Transverse colon (tissue), 4 donors: Measurements from ENCODE around the gene FMNL3. TPM values are rescaled to one million over a fixed set of nuclear protein-coding genes. Genes with fewer than 3 reads are reported as not detected.

Experiments used
- DNase-seq: peaks from one replicate; pipeline ENCODE4 v3.0.0-alpha.2; 2019
- H3K27ac ChIP-seq, 4 donors: fragments of 200-600 bp; sonication (generic); 2 replicates each; pipeline ENCODE4 v1.5.1; 2016 to 2018; ENCODE audit warnings: inconsistent platforms in 4 of 4
- H3K27me3 ChIP-seq: fragments of 200-600 bp; sonication (generic); 2 replicates; pipeline ENCODE4 v1.5.1; 2017; ENCODE audit warnings: inconsistent platforms
- H3K36me3 ChIP-seq, 4 donors: fragments of 200-600 bp; sonication (generic); 2 replicates each; pipeline ENCODE4 v1.5.1; 2017 to 2019; ENCODE audit warnings: inconsistent platforms in 4 of 4
- H3K4me1 ChIP-seq, 4 donors: fragments of 200-600 bp; sonication (generic); 2 replicates each; pipeline ENCODE4 v1.5.1; 2017 to 2020; ENCODE audit warnings: inconsistent platforms in 4 of 4
- H3K4me3 ChIP-seq, 4 donors: fragments of 200-600 bp; sonication (generic); 1 replicate in 1 of 4; 2 replicates in 3 of 4; pipeline versions ENCODE4 v1.5.1 to v1.6.1; 2017 to 2019; ENCODE audit warnings: inconsistent platforms in 4 of 4
- H3K9me3 ChIP-seq, 2 donors: fragments of 200-600 bp; sonication (generic); 2 replicates each; pipeline ENCODE4 v1.5.1; 2017 to 2019; ENCODE audit warnings: inconsistent platforms in 2 of 2
- EP300 ChIP-seq: sonication (generic); formaldehyde crosslinking; IDR thresholded peaks from one replicate; pipeline ENCODE4 v1.6.1; 2017; ENCODE audit warnings: antibody characterized with exemption, low read depth
- POLR2A ChIP-seq: fragments of 450-650 bp; IDR thresholded peaks from one replicate; pipeline ENCODE4 v1.6.1; 2016; ENCODE audit warnings: antibody characterized with exemption, mild to moderate bottlenecking, moderate library complexity
- POLR2AphosphoS5 ChIP-seq, 3 donors: sonication (generic); formaldehyde crosslinking; IDR thresholded peaks; one replicate each; pipeline ENCODE4 v1.6.1; 2016; ENCODE audit warnings: antibody characterized with exemption in 3 of 3
- WGBS, 2 donors: methylation state at CpG; one replicate each; pipeline ENCODE4 v1.1.5; 2018; ENCODE audit warnings: low coverage in 1 of 2; 5-methylcytosine and 5-hydroxymethylcytosine counted together
- in situ Hi-C, 4 donors: fragments of 200-750 bp; cut with MboI; loops; one replicate each; pipeline versions ENCODE4 v1.15.0 to v1.15.1; 2017; ENCODE audit warnings: low sequenced_read_pairs in 3 of 4, low pct_ligation_motif_present in 1 of 4, low pct_unique_long_range_greater_than_20kb in 1 of 4
- intact Hi-C: fragments of 100-400 bp; cut with DNase I; formaldehyde crosslinking; loops from one replicate; pipeline ENCODE4 v1.15.1; 2023; ENCODE audit warnings: low total_unique reads
- total RNA-seq, 4 donors: library from RNA; depleted of rRNA; stranded (reverse); fragments of >200 nt; gene quantifications; one replicate each; pipeline ENCODE4 v1.1.0, GENCODE V29; 2016
- TF ChIP-seq, protein P1 (sequence below), 5 experiments: fragments of 200-600 bp in 3 of 5; fragments of 450-650 bp in 2 of 5; sonication (generic) in 3 of 5; IDR thresholded peaks; 1 replicate in 2 of 5; 2 replicates in 3 of 5; pipeline ENCODE4 v1.5.1; 2016 to 2017; ENCODE audit warnings: antibody characterized with exemption in 5 of 5, inconsistent platforms in 3 of 5, mild to moderate bottlenecking in 2 of 5, moderate library complexity in 1 of 5

The FMNL3 gene
- total RNA-seq, 4 donors from 2014 or later, result 5.3 to 16.5 (median 8.2) TPM

DNA sequence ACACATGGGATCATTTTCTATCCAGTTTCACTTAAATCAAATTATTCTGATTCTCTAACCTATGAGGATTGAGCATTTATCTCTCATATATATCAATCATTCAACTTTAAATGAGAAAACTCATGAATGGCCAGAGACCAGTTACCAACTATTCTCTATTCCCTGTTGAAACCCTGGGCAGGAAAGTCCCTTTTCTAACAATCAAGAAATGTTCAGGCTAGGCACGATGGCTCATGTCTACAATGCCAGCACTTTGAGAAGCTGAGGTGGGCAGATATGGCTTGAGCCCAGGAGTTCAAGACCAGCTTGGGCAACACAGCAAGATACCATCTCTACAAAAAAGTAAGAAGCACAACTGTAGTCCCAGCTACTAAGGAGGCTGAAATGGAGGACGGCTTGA, 18.0 kb downstream of the FMNL3 start:
- Histone ChIP-seq H3K36me3 (no peaks in the 10 kb centered on the region), H3K27ac (no peak overlapping the region), H3K4me3 (no peak overlapping the region), H3K9me3 (no peaks in the 10 kb centered on the region), H3K27me3 (no peaks in the 10 kb centered on the region), H3K4me1 (peaks cover 0 to 10% (median 0%) of the 10 kb centered on the region in 4 donors)
- WGBS, 2 donors, result 66 to 74% methylated on average over 2 of the region's 2 CpGs
- no peak for TF ChIP-seq POLR2A
- no peak for TF ChIP-seq EP300
- TF ChIP-seq, protein P1, sequence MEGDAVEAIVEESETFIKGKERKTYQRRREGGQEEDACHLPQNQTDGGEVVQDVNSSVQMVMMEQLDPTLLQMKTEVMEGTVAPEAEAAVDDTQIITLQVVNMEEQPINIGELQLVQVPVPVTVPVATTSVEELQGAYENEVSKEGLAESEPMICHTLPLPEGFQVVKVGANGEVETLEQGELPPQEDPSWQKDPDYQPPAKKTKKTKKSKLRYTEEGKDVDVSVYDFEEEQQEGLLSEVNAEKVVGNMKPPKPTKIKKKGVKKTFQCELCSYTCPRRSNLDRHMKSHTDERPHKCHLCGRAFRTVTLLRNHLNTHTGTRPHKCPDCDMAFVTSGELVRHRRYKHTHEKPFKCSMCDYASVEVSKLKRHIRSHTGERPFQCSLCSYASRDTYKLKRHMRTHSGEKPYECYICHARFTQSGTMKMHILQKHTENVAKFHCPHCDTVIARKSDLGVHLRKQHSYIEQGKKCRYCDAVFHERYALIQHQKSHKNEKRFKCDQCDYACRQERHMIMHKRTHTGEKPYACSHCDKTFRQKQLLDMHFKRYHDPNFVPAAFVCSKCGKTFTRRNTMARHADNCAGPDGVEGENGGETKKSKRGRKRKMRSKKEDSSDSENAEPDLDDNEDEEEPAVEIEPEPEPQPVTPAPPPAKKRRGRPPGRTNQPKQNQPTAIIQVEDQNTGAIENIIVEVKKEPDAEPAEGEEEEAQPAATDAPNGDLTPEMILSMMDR (IDR thresholded peaks at IDR 0.05), result no peak
- no peak for TF ChIP-seq POLR2AphosphoS5 (IDR thresholded peaks at IDR 0.05)
- intact Hi-C loops (no loop called here), in situ Hi-C loops (no loop called here)
- DNase-seq, result no peak

DNA sequence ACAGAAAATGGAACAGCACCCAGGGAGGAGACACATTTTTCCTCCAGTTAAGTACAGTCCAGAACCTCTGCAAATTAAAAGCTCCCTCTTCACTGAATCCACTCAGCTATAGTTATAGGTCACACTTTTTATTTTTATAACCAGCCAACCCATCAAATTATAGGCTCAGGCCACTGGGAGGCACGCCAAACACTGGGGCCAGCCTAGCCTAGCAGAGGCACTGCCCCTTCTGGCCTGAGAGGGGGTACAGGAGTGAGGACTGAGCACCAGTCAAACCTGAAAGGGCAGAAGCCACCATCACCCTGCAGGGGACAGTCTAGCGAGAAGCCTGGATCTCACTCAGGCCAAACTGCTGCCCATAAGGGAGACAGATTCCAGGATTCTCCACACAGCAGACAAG, 19.3 kb downstream of the FMNL3 start:
- no peak for DNase-seq
- in situ Hi-C loops (no loop called here), intact Hi-C loops (no loop called here)
- H3K9me3 ChIP-seq, result no peaks in the 10 kb centered on the region
- TF ChIP-seq POLR2AphosphoS5 (IDR thresholded peaks at IDR 0.05) (no peak), POLR2A (no peak), EP300 (no peak)
- TF ChIP-seq, protein P1 (IDR thresholded peaks at IDR 0.05), result no peak
- WGBS, 2 donors, result 91 to 100% methylated on average over 1 to 2 of the region's 2 CpGs
- H3K27me3 ChIP-seq, result no peaks in the 10 kb centered on the region
- no peak overlapping the region for H3K27ac ChIP-seq
- peaks cover 0 to 16% (median 0%) of the 10 kb centered on the region in 4 donors for H3K4me1 ChIP-seq
- no peaks in the 10 kb centered on the region for H3K36me3 ChIP-seq
- no peak overlapping the region for H3K4me3 ChIP-seq

DNA sequence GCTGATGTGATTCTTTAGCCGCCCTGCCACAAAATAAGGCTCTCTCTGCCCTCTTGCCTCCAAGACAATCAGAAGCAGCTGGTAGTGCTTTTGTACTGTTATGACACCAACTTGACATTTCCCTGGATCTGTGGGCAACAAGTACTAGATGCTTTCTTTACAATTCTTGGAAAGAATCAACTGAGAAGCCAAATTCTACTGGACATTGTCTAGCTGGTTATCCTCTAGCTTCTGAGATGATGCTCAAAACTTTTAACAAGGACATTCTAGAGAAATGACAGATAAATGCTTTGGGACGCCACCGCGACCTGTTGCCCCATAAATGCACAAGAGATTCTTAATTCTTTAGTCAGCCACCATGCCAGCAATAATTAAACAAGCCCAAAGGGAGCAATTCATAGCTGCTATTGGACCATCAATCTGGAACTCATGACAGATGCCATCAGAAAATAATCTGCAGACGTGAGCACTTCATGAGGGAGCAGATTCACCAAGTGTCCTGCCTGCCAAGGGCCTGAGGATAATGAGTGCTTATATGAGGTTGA, 22.8 kb downstream of the FMNL3 start:
- 83 to 84% methylated on average over 1 to 5 of the region's 5 CpGs for WGBS, 2 donors
- in situ Hi-C loops, result no loop called here
- Histone ChIP-seq H3K36me3 (no peaks in the 10 kb centered on the region), H3K27me3 (no peaks in the 10 kb centered on the region), H3K27ac (no peak overlapping the region), H3K4me1 (peaks cover 0 to 16% (median 0%) of the 10 kb centered on the region in 4 donors), H3K9me3 (no peaks in the 10 kb centered on the region), H3K4me3 (no peak overlapping the region)
- no peak for DNase-seq
- intact Hi-C loops, result no loop called here
- no peak for TF ChIP-seq EP300

DNA sequence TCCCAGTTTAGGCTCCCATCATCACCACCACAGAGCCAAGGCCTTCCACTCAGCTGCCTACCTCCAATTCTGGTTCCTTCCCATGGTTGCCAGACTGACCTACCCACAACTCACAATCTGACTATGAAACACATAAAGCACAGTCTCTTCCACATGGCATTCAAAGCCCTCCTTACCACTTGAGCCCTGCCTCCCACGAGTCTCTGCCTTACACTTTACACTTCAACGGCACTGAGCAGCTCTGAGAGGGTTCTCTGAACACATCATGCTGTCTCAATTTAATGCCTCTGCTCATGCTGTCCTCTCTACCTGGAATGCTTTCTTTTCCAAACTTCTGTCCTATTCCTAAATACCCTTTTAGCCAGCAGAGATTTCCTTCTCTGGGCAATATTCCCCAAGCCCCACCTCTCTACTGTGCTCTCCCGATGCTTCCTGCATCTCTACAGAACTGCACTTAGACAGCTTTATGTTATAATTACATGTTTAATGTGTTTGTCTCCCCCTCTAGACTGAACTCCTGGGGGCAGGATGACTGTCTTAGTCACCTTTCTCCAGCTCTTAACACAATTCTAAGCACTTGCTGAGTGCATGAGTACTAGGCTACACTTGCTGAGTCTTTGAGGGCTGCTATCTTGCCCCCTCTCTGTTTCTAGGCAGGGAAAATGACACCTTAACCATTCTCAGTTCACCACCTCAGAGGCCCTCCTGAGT, 23.5 kb downstream of the FMNL3 start:
- TF ChIP-seq POLR2AphosphoS5 (IDR thresholded peaks at IDR 0.05), result no peak
- no peak for TF ChIP-seq EP300
- TF ChIP-seq, protein P1 (IDR thresholded peaks at IDR 0.05), result no peak
- no peak for TF ChIP-seq POLR2A
- no peak overlapping the region for H3K4me3 ChIP-seq
- peaks cover 0 to 16% (median 0%) of the 10 kb centered on the region in 4 donors for H3K4me1 ChIP-seq
- H3K36me3 ChIP-seq, result no peaks in the 10 kb centered on the region
- intact Hi-C loops (no loop called here), in situ Hi-C loops (no loop called here)
- H3K27me3 ChIP-seq, result no peaks in the 10 kb centered on the region
- no peak for DNase-seq
- no peaks in the 10 kb centered on the region for H3K9me3 ChIP-seq
- no peak overlapping the region for H3K27ac ChIP-seq
- 62 to 72% methylated on average over 3 of the region's 3 CpGs for WGBS, 2 donors
